Naive thymus-derived CD4-positive, alpha-beta T cell (primary cell): ENCODE results near the gene GPATCH3. TPM values are rescaled to one million over a fixed set of nuclear protein-coding genes. Genes with fewer than 3 reads are reported as not detected.

Experiments used
- ATAC-seq: fragments of 150-1000 bp; cut with Tn5 transposase; 2 replicates; pipeline ENCODE4 v1.10.0; 2021; ENCODE audit warnings: mild to moderate bottlenecking, moderate library complexity
- CTCF ChIA-PET: fragments of 350-600 bp; sonication (Branson Sonifier 250); formaldehyde crosslinking; loops from one replicate; lab custom pipeline; 2021; ENCODE audit warnings: antibody characterized with exemption; lab: Charles Lee
- POLR2A ChIA-PET: fragments of 350-600 bp; sonication (Branson Sonifier 250); formaldehyde crosslinking; loops from one replicate; lab custom pipeline; 2021; ENCODE audit warnings: antibody characterized with exemption, inconsistent platforms; lab: Charles Lee
- DNase-seq, 9 donors: peaks; one replicate each; pipeline versions ENCODE4 v3.0.0 to v3.0.0-alpha.2; 2020 to 2022; ENCODE audit warnings: mixed read lengths in 1 of 9
- H3K27ac ChIP-seq: one replicate; pipeline ENCODE4 v1.7.0; 2013; ENCODE audit warnings: mild to moderate bottlenecking, low read depth, low read length, moderate library complexity
- H3K27me3 ChIP-seq, 2 donors: one replicate each; pipeline ENCODE4 v1.7.0; 2013; ENCODE audit warnings: low read length in 2 of 2, mild to moderate bottlenecking in 2 of 2, moderate library complexity in 2 of 2; ENCODE audit not compliant: control insufficient read depth in 2 of 2, insufficient read depth in 2 of 2
- H3K36me3 ChIP-seq, 3 experiments: 1 replicate in 2 of 3; 2 replicates in 1 of 3; pipeline ENCODE4 v1.7.0; 2013; ENCODE audit warnings: low read length in 3 of 3, mild to moderate bottlenecking in 3 of 3, moderate library complexity in 1 of 3; ENCODE audit not compliant: insufficient read depth in 3 of 3, control insufficient read depth in 2 of 3
- H3K4me1 ChIP-seq, 2 donors: one replicate each; pipeline ENCODE4 v1.7.0; 2013; ENCODE audit warnings: low read length in 2 of 2, mild to moderate bottlenecking in 2 of 2, moderate library complexity in 1 of 2; ENCODE audit not compliant: control insufficient read depth in 2 of 2, insufficient read depth in 2 of 2
- H3K4me3 ChIP-seq: 2 replicates; pipeline ENCODE4 v1.7.0; 2013; ENCODE audit warnings: mild to moderate bottlenecking, low read length
- H3K9me3 ChIP-seq, 3 experiments: 1 replicate in 2 of 3; 2 replicates in 1 of 3; pipeline ENCODE4 v1.7.0; 2013; ENCODE audit warnings: low read length in 3 of 3; ENCODE audit not compliant: control insufficient read depth in 2 of 3
- H3K27ac Mint-ChIP-seq, 9 donors: one replicate each; pipeline ENCODE4 v1.8.0; 2020 to 2022; ENCODE audit warnings: mixed read lengths in 9 of 9, mild to moderate bottlenecking in 8 of 9, moderate library complexity in 5 of 9, inconsistent platforms in 2 of 9
- H3K27me3 Mint-ChIP-seq, 5 donors: one replicate each; pipeline ENCODE4 v1.8.0; 2021 to 2022; ENCODE audit warnings: mixed read lengths in 5 of 5, mild to moderate bottlenecking in 1 of 5
- H3K36me3 Mint-ChIP-seq, 5 donors: one replicate each; pipeline ENCODE4 v1.8.0; 2020 to 2022; ENCODE audit warnings: mixed read lengths in 5 of 5, mild to moderate bottlenecking in 3 of 5, inconsistent platforms in 1 of 5
- H3K4me1 Mint-ChIP-seq, 7 donors: one replicate each; pipeline ENCODE4 v1.8.0; 2020 to 2022; ENCODE audit warnings: mixed read lengths in 7 of 7, mild to moderate bottlenecking in 3 of 7, inconsistent platforms in 1 of 7
- H3K4me3 Mint-ChIP-seq, 10 donors: one replicate each; pipeline ENCODE4 v1.8.0; 2020 to 2022; ENCODE audit warnings: mild to moderate bottlenecking in 10 of 10, mixed read lengths in 10 of 10, moderate library complexity in 6 of 10, inconsistent platforms in 2 of 10
- H3K9me3 Mint-ChIP-seq, 11 donors: one replicate each; pipeline ENCODE4 v1.8.0; 2020 to 2022; ENCODE audit warnings: mixed read lengths in 11 of 11, mild to moderate bottlenecking in 4 of 11, inconsistent platforms in 1 of 11, moderate library complexity in 1 of 11
- intact Hi-C, 2 donors: fragments of 100-400 bp; cut with micrococcal nuclease; formaldehyde crosslinking; loops; one replicate each; pipeline ENCODE4 v1.15.1; 2023
- polyA plus RNA-seq, 2 donors: library from polyadenylated mRNA; unstranded; fragments of 300-500 nt; fragmentation: Illumina TruSeq; gene quantifications; one replicate each; pipeline ENCODE4 v1.2.3, GENCODE V29; 2021
- total RNA-seq, 6 experiments: library from RNA in 5 of 6; stranded (reverse) in 5 of 6; gene quantifications; 1 replicate in 5 of 6; 2 replicates in 1 of 6; pipeline ENCODE4 v1.2.3 and lab custom pipeline; 2021 to 2026

GPATCH3 gene
- total and polyA plus RNA-seq, 7 experiments from 2014 or later, result 12.5 to 38.4 (median 21.6) TPM

DNA sequence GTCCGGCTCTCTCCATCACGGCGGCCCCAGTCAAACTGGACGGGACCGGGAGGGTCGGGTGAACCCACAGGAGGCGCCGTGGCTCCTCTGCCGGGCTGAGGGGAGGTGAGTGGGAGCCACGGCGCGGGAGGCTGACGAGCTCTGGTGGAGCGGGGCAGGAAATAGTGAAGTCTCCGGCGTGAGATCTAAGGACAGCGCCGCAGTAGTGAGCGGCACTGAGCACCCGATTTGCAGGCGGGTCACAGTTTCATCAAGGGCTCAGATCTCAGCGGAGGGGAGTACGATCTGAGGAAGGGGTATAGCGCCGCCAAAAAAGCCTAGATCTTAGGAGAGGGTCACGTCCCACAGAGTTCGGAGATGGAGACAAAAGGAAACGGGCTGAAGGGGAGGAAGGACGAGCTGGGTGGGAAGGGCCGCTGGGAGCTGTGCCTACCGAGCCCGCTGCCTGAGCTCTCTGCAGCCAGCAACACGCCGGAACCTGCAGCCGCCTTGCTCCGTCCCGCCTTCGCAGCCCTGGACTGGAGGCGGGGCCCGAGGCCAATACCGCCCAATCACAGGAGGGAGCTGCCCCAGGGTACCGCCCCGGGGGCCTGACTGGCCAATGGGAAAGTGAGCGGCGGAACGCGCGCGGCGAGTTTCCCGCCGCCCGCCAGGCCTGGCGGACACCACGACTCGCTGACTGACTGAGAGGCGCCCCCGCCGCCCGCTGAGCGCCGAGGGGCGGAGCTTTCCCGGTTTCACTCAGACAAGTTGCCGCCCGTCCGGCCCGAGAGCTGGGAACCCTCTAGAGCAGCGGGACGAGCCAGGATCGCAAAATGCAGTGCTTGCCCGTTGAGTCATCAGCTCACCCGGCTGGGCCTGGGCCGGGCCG is 35.4 kb downstream of the GPATCH3 start:
- Mint-ChIP-seq H3K9me3 (no peaks in the 10 kb centered on the region), H3K27me3 (no peaks in the 10 kb centered on the region), H3K36me3 (no peaks in the 10 kb centered on the region), H3K27ac (peak overlapping the region; percentile 65 to 96 (median 93)), H3K4me1 (peaks cover 10 to 33% (median 24%) of the 10 kb centered on the region in 7 donors), H3K4me3 (peak overlapping the region; percentile 86 to 100 (median 96))
- H3K4me3 ChIP-seq, result peak overlapping the region; percentile 97
- H3K9me3 ChIP-seq, result no peaks in the 10 kb centered on the region
- H3K4me1 ChIP-seq, result peaks cover 5 to 10% of the 10 kb centered on the region in 2 donors
- intact Hi-C loops, result loop anchor here (1.0 to 5.0 kb wide), 10 partner anchors 12 to 290 kb away; partner anchors contain the start of genes GPN2 (in 2 of the 2), NUDC (in 2 of the 2), ARID1A (in 1 of the 2) and SLC9A1 (in 1 of the 2)
- peak; percentile 88 to 96 (median 91) for DNase-seq
- no peaks in the 10 kb centered on the region for H3K27me3 ChIP-seq
- peaks cover 0 to 5% (median 0%) of the 10 kb centered on the region in 3 experiments for H3K36me3 ChIP-seq
- POLR2A ChIA-PET, result interaction anchor here (0.8 to 2.6 kb wide), 19 partner anchors 10 to 433 kb away, joined by 3 to 15 read pairs (median 4); partner anchors contain the start of genes DHDDS, GPATCH3, GPN2 and NUDC
- CTCF ChIA-PET, result interaction anchor here (0.7 to 3.2 kb wide), 5 partner anchors 14 to 263 kb away, joined by 3 to 10 read pairs (median 4); no protein-coding TSS in a partner anchor
- ATAC-seq, result peak; percentile 98
- H3K27ac ChIP-seq, result peak overlapping the region; percentile 78

GRCh38 chr1:26863685-26864077 is 36.6 kb downstream of the GPATCH3 start:
- Mint-ChIP-seq H3K4me1 (peaks cover 10 to 33% (median 24%) of the 10 kb centered on the region in 7 donors), H3K9me3 (no peaks in the 10 kb centered on the region), H3K4me3 (peak overlapping the region in 9 of 10 donors; percentile 74 to 100 (median 95)), H3K36me3 (no peaks in the 10 kb centered on the region), H3K27me3 (no peaks in the 10 kb centered on the region), H3K27ac (peak overlapping the region in 4 of 9 donors; percentile 41 to 90 (median 62))
- intact Hi-C loops, result loop anchor here (2.0 to 5.0 kb wide), 2 partner anchors 75 to 166 kb away; partner anchors contain the start of gene ARID1A (in 1 of the 2)
- DNase-seq (no peak), ATAC-seq (no peak)
- H3K36me3 ChIP-seq, result peaks cover 0 to 5% (median 0%) of the 10 kb centered on the region in 3 experiments
- H3K27me3 ChIP-seq, result no peaks in the 10 kb centered on the region
- ChIA-PET CTCF (interaction anchor here (1.7 to 3.2 kb wide), 2 partner anchors 13 to 15 kb away, joined by 4 to 10 read pairs; no protein-coding TSS in a partner anchor), POLR2A (interaction anchor here (1.1 to 2.6 kb wide), 2 partner anchors 30 to 33 kb away, joined by 3 to 15 read pairs; no protein-coding TSS in a partner anchor)
- no peak overlapping the region for H3K4me3 ChIP-seq
- no peaks in the 10 kb centered on the region for H3K9me3 ChIP-seq
- H3K4me1 ChIP-seq, result peaks cover 5 to 10% of the 10 kb centered on the region in 2 donors
- H3K27ac ChIP-seq, result peak overlapping the region; percentile 78

DNA sequence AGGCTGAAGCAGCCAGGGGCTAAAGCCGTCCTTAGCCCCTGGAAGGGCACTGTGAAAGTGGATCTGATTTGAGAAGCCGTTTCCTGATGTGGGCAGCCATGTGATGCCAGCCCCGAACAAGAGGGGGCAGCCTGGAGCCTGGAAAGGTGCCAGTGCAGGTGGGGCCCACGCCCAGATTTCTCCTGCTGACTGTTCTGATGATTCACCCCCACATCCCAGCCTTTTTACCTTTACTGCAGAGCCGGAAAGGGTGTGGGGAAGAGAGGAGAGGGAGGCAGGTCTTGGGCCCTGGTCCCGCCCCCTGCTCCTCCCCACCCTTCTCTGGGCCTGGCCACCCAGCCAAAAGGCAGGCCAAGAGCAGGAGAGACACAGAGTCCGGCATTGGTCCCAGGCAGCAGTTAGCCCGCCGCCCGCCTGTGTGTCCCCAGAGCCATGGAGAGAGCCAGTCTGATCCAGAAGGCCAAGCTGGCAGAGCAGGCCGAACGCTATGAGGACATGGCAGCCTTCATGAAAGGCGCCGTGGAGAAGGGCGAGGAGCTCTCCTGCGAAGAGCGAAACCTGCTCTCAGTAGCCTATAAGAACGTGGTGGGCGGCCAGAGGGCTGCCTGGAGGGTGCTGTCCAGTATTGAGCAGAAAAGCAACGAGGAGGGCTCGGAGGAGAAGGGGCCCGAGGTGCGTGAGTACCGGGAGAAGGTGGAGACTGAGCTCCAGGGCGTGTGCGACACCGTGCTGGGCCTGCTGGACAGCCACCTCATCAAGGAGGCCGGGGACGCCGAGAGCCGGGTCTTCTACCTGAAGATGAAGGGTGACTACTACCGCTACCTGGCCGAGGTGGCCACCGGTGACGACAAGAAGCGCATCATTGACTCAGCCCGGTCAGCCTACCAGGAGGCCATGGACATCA is 37.2 kb downstream of the GPATCH3 start, which contains the start of gene SFN:
TSS of gene SFN (plus strand) at position 369 of the 904 bp plus-strand sequence. CDS start at position 433, 64 bp downstream.
- Histone ChIP-seq H3K27me3 (no peaks in the 10 kb centered on the region), H3K27ac (peak within 1 kb of the TSS; percentile 78), H3K4me3 (peak within 1 kb of the TSS; percentile 97), H3K36me3 (peaks cover 0 to 7% (median 0%) of the 10 kb centered on the region in 3 experiments), H3K9me3 (no peaks in the 10 kb centered on the region), H3K4me1 (peaks cover 5 to 10% of the 10 kb centered on the region in 2 donors)
- H3K9me3 Mint-ChIP-seq, result no peaks in the 10 kb centered on the region
- peaks cover 0 to 3% (median 0%) of the 10 kb centered on the region in 5 donors for H3K36me3 Mint-ChIP-seq
- H3K4me1 Mint-ChIP-seq, result peaks cover 10 to 33% (median 24%) of the 10 kb centered on the region in 7 donors
- no peak for ATAC-seq
- peak within 1 kb of the TSS in 8 of 9 donors; percentile 41 to 93 (median 68) for H3K27ac Mint-ChIP-seq
- no peaks in the 10 kb centered on the region for H3K27me3 Mint-ChIP-seq
- DNase-seq, result peak in 6 of 9 donors; percentile 14 to 45 (median 20)
- ChIA-PET CTCF (interaction anchor here (0.7 to 1.7 kb wide), 4 partner anchors 12 to 616 kb away, joined by 3 to 4 read pairs (median 4); no protein-coding TSS in a partner anchor), POLR2A (interaction anchor here (1.1 kb wide), 1 partner anchor 33 kb away, joined by 3 read pairs; no protein-coding TSS in a partner anchor)
- peak within 1 kb of the TSS in 9 of 10 donors; percentile 86 to 100 (median 95) for H3K4me3 Mint-ChIP-seq
- intact Hi-C loops, result loop anchor here in 1 of 2 donors (5.0 kb wide), 1 partner anchor 166 kb away; the partner anchor contains the start of gene ARID1A

GRCh38 chr1:26861889-26862378 is 38.3 kb downstream of the GPATCH3 start:
- H3K27ac ChIP-seq, result no peak overlapping the region
- peaks cover 10 to 31% (median 24%) of the 10 kb centered on the region in 7 donors for H3K4me1 Mint-ChIP-seq
- H3K4me3 ChIP-seq, result no peak overlapping the region
- no peak for DNase-seq
- H3K27ac Mint-ChIP-seq, result peak overlapping the region in 1 of 9 donors; percentile 70
- no peaks in the 10 kb centered on the region for H3K9me3 Mint-ChIP-seq
- peaks cover 5 to 10% of the 10 kb centered on the region in 2 donors for H3K4me1 ChIP-seq
- CTCF ChIA-PET, result interaction anchor here (0.7 to 1.3 kb wide), 3 partner anchors 14 to 614 kb away, joined by 3 to 4 read pairs (median 3); no protein-coding TSS in a partner anchor
- POLR2A ChIA-PET, result no interaction called here
- H3K4me3 Mint-ChIP-seq, result peak overlapping the region in 4 of 10 donors; percentile 11 to 99 (median 62)
- H3K36me3 Mint-ChIP-seq, result peaks cover 0 to 3% (median 0%) of the 10 kb centered on the region in 5 donors
- intact Hi-C loops, result loop anchor here in 1 of 2 donors (5.0 kb wide), 1 partner anchor 165 kb away; the partner anchor contains the start of gene ARID1A
- H3K27me3 ChIP-seq, result no peaks in the 10 kb centered on the region
- no peaks in the 10 kb centered on the region for H3K9me3 ChIP-seq
- peaks cover 0 to 16% (median 0%) of the 10 kb centered on the region in 3 experiments for H3K36me3 ChIP-seq
- ATAC-seq, result no peak
- H3K27me3 Mint-ChIP-seq, result no peaks in the 10 kb centered on the region

DNA sequence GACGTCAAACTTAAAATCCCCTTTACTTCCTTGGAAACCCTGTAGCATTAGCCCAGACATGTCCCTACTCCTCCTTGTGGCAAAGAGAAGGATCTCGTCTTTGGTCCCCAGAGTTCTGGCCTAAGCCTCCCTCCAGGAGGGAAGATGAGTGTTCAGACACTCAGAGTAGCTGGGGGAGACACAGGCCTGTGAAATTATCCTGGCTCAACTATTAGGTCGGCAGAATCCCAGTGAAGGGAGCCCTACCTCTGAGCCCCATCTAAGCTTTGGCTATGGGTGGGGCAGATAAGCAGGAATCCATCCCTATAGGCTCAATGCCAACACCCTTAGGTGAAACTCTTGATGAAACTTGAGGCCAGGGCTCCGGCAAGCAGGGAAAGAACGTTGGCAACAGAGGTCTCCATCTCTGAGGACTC is 39.0 kb downstream of the GPATCH3 start:
- Mint-ChIP-seq H3K36me3 (peaks cover 0 to 4% (median 0%) of the 10 kb centered on the region in 5 donors), H3K4me1 (peaks cover 10 to 31% (median 24%) of the 10 kb centered on the region in 7 donors), H3K27me3 (no peaks in the 10 kb centered on the region), H3K27ac (no peak overlapping the region), H3K9me3 (no peaks in the 10 kb centered on the region), H3K4me3 (no peak overlapping the region)
- DNase-seq, result no peak
- intact Hi-C loops, result loop anchor here in 1 of 2 donors (5.0 kb wide), 1 partner anchor 164 kb away; the partner anchor contains the start of gene ARID1A
- no peaks in the 10 kb centered on the region for H3K9me3 ChIP-seq
- ChIA-PET CTCF (interaction anchor here (1.3 kb wide), 1 partner anchor 40 kb away, joined by 3 read pairs; no protein-coding TSS in a partner anchor), POLR2A (no interaction called here)
- peaks cover 5 to 10% of the 10 kb centered on the region in 2 donors for H3K4me1 ChIP-seq
- no peaks in the 10 kb centered on the region for H3K27me3 ChIP-seq
- H3K27ac ChIP-seq, result no peak overlapping the region
- H3K4me3 ChIP-seq, result no peak overlapping the region
- peaks cover 0 to 23% (median 0%) of the 10 kb centered on the region in 3 experiments for H3K36me3 ChIP-seq
- ATAC-seq, result no peak
